ENCODE results near the gene PIK3R5. TPM values are rescaled to one million over a fixed set of nuclear protein-coding genes. Genes with fewer than 3 reads are reported as not detected.

The PIK3R5 gene
- polyA plus RNA-seq, 1 donor from 2014 or later: not detected

- TF ChIP-seq EZH2 (IDR thresholded peaks at IDR 0.05; ENCODE audit: borderline replicate concordance, insufficient read depth, low read length, poor library complexity, severe bottlenecking) (no peak), MXI1 (conservative IDR thresholded peaks at IDR 0.05; ENCODE audit: poor library complexity, severe bottlenecking) (no peak), POLR2AphosphoS5 (IDR thresholded peaks at IDR 0.05) (no peak), SMC3 (conservative IDR thresholded peaks at IDR 0.05; ENCODE audit: poor library complexity) (no peak), TAF1 (IDR thresholded peaks at IDR 0.05; ENCODE audit: low read depth) (no peak), RAD21 (conservative IDR thresholded peaks at IDR 0.05) (no peak), CTCF (IDR thresholded peaks at IDR 0.05; ENCODE audit: poor library complexity, severe bottlenecking) (no peak), EP300 (conservative IDR thresholded peaks at IDR 0.05; ENCODE audit: poor library complexity, severe bottlenecking) (no peak)
- TF ChIP-seq, protein P1, sequence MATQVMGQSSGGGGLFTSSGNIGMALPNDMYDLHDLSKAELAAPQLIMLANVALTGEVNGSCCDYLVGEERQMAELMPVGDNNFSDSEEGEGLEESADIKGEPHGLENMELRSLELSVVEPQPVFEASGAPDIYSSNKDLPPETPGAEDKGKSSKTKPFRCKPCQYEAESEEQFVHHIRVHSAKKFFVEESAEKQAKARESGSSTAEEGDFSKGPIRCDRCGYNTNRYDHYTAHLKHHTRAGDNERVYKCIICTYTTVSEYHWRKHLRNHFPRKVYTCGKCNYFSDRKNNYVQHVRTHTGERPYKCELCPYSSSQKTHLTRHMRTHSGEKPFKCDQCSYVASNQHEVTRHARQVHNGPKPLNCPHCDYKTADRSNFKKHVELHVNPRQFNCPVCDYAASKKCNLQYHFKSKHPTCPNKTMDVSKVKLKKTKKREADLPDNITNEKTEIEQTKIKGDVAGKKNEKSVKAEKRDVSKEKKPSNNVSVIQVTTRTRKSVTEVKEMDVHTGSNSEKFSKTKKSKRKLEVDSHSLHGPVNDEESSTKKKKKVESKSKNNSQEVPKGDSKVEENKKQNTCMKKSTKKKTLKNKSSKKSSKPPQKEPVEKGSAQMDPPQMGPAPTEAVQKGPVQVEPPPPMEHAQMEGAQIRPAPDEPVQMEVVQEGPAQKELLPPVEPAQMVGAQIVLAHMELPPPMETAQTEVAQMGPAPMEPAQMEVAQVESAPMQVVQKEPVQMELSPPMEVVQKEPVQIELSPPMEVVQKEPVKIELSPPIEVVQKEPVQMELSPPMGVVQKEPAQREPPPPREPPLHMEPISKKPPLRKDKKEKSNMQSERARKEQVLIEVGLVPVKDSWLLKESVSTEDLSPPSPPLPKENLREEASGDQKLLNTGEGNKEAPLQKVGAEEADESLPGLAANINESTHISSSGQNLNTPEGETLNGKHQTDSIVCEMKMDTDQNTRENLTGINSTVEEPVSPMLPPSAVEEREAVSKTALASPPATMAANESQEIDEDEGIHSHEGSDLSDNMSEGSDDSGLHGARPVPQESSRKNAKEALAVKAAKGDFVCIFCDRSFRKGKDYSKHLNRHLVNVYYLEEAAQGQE (IDR thresholded peaks at IDR 0.05; ENCODE audit: borderline replicate concordance): no peak
- no peak overlapping the region for H2AFZ ChIP-seq (ENCODE audit: low read depth, low read length)
- H3K9ac ChIP-seq (ENCODE audit: low read length): no peak overlapping the region
- no peaks in the 10 kb centered on the region for H3K9me3 ChIP-seq (ENCODE audit: low read length)
- no peak overlapping the region for H3K27ac ChIP-seq (ENCODE audit: low read length)
- no peaks in the 10 kb centered on the region for H3K79me2 ChIP-seq (replicated peaks; ENCODE audit: insufficient read depth, low read length)
- H3K36me3 ChIP-seq (ENCODE audit: insufficient read depth, low read length): no peaks in the 10 kb centered on the region
- H3F3A ChIP-seq (ENCODE audit: insufficient read depth, low read length, poor library complexity, severe bottlenecking): no peaks in the 10 kb centered on the region
- H4K20me1 ChIP-seq (ENCODE audit: insufficient read depth): no peaks in the 10 kb centered on the region
- no peak overlapping the region for H3K4me3 ChIP-seq (ENCODE audit: low read length)
- no peak overlapping the region for H3K4me2 ChIP-seq (ENCODE audit: low read length)
- H3K9me2 ChIP-seq (ENCODE audit: insufficient read depth, low read length): no peaks in the 10 kb centered on the region
- H3K27me3 ChIP-seq (ENCODE audit: insufficient read depth, low read depth, low read length): no peaks in the 10 kb centered on the region
These were observed 130.4 kb downstream of the PIK3R5 start for GRCh38 chr17:8835106-8835505.

DNA sequence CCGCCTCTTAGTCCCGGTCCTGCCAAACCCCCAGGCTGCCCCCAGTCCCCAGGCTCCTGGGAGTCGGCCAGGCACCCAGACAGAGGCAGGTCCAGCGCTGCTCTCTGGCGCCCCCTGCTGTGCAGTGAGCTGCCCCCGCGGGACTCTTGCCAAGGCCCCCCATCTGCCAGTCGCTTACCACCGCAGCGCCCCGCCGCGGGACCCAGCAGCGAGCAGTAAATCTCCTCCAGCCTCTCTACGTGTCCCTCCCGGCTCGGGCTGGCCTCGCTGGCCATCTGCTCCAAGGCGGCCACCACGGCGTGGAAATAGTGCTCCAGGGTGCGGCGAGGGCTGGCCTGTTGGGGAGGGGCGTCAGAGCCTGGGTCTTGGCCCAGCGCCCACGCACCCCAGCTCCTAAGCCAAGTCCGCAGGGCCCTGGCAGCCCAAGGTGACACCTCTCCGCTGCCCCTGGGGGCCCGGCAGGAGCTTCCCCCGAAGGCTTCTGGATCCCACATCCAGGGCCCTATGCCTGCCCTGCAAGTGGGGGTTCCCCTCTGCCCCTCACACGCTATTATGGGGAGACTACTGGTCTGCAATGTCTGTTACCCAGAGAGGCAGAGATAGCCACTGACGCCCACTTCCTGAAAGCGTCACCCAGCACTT, 132.7 kb downstream of the PIK3R5 start:
- no peak overlapping the region for H3K4me2 ChIP-seq (ENCODE audit: low read length)
- H3K4me3 ChIP-seq (ENCODE audit: low read length): no peak overlapping the region
- no peaks in the 10 kb centered on the region for H4K20me1 ChIP-seq (ENCODE audit: insufficient read depth)
- no peaks in the 10 kb centered on the region for H3K9me3 ChIP-seq (ENCODE audit: low read length)
- no peaks in the 10 kb centered on the region for H3K79me2 ChIP-seq (replicated peaks; ENCODE audit: insufficient read depth, low read length)
- H3F3A ChIP-seq (ENCODE audit: insufficient read depth, low read length, poor library complexity, severe bottlenecking): no peaks in the 10 kb centered on the region
- H3K36me3 ChIP-seq (ENCODE audit: insufficient read depth, low read length): no peaks in the 10 kb centered on the region
- no peaks in the 10 kb centered on the region for H3K27me3 ChIP-seq (ENCODE audit: insufficient read depth, low read depth, low read length)
- no peaks in the 10 kb centered on the region for H3K9me2 ChIP-seq (ENCODE audit: insufficient read depth, low read length)
- no peak overlapping the region for H3K9ac ChIP-seq (ENCODE audit: low read length)
- no peak overlapping the region for H2AFZ ChIP-seq (ENCODE audit: low read depth, low read length)
- no peak overlapping the region for H3K27ac ChIP-seq (ENCODE audit: low read length)
- TF ChIP-seq, protein P1 (IDR thresholded peaks at IDR 0.05; ENCODE audit: borderline replicate concordance): no peak
- no peak for TF ChIP-seq RAD21 (conservative IDR thresholded peaks at IDR 0.05)
- no peak for TF ChIP-seq SMC3 (conservative IDR thresholded peaks at IDR 0.05; ENCODE audit: poor library complexity)
- TF ChIP-seq POLR2AphosphoS5 (IDR thresholded peaks at IDR 0.05): no peak
- no peak for TF ChIP-seq MXI1 (conservative IDR thresholded peaks at IDR 0.05; ENCODE audit: poor library complexity, severe bottlenecking)
- TF ChIP-seq TAF1 (IDR thresholded peaks at IDR 0.05; ENCODE audit: low read depth): no peak
- no peak for TF ChIP-seq CTCF (IDR thresholded peaks at IDR 0.05; ENCODE audit: poor library complexity, severe bottlenecking)
- no peak for TF ChIP-seq EZH2 (IDR thresholded peaks at IDR 0.05; ENCODE audit: borderline replicate concordance, insufficient read depth, low read length, poor library complexity, severe bottlenecking)
- no peak for TF ChIP-seq EP300 (conservative IDR thresholded peaks at IDR 0.05; ENCODE audit: poor library complexity, severe bottlenecking)

Measured in neural cell (in vitro differentiated cells).